ENCODE measurements around the gene ITPR3. TPM values are rescaled to one million over a fixed set of nuclear protein-coding genes. Genes with fewer than 3 reads are reported as not detected.
A peak's percentile ranks its signal among the peaks of the same experiment; 100 is the strongest.

The ITPR3 gene
- total and polyA plus RNA-seq, 2 of the 13 experiments (the other 11 are each of a cell fraction or from before 2014, with no cell fraction given): 3.8 to 21.4 TPM

- TF ChIP-seq ZNF460 (CRISPR knock-in tag; IDR thresholded peaks at IDR 0.05; ENCODE audit: borderline replicate concordance) (no peak; the same call in 1 of the 2 replicates), ZNF343 (CRISPR knock-in tag; IDR thresholded peaks at IDR 0.05) (0 out of 2 replicates have a peak, but pooled peaks have one; percentile 54), FOXA1 (IDR thresholded peaks at IDR 0.05) (no peak), FOXA1 (CRISPR knock-in tag; IDR thresholded peaks at IDR 0.05) (peak; percentile 65; the same call in 1 of the 2 replicates), PCBP2 (optimal IDR thresholded peaks at IDR 0.05; ENCODE audit: low read depth, low read length, poor library complexity, severe bottlenecking) (no peak), TAF15 (IDR thresholded peaks at IDR 0.05; ENCODE audit: low read depth, low read length, poor library complexity, severe bottlenecking) (no peak), ZSCAN12 (CRISPR knock-in tag; IDR thresholded peaks at IDR 0.05) (peak; percentile 54; the same call in 1 of the 2 replicates), ZNF576 (CRISPR knock-in tag; IDR thresholded peaks at IDR 0.05) (0 out of 2 replicates have a peak, but pooled peaks have one; percentile 8), SMAD1 (CRISPR knock-in tag; IDR thresholded peaks at IDR 0.05; ENCODE audit: borderline replicate concordance, low read depth) (peak; percentile 72; the same call in 1 of the 2 replicates), NFYB (CRISPR knock-in tag; IDR thresholded peaks at IDR 0.05) (peak; percentile 85), ZNF660 (CRISPR knock-in tag; IDR thresholded peaks at IDR 0.05; ENCODE audit: borderline replicate concordance, low read depth) (no peak), ELF3 (CRISPR knock-in tag; IDR thresholded peaks at IDR 0.05) (peak; percentile 61; the same call in 1 of the 2 replicates), FOXP1 (IDR thresholded peaks at IDR 0.05) (no peak), FOXP1 (CRISPR knock-in tag; IDR thresholded peaks at IDR 0.05) (no peak), NR3C1 (CRISPR knock-in tag; IDR thresholded peaks at IDR 0.05) (no peak), PBX3 (CRISPR knock-in tag; IDR thresholded peaks at IDR 0.05; ENCODE audit: borderline replicate concordance) (no peak), ZNF510 (CRISPR knock-in tag; IDR thresholded peaks at IDR 0.05; ENCODE audit: low read depth) (no peak), CAMTA2 (CRISPR knock-in tag; IDR thresholded peaks at IDR 0.05; ENCODE audit: borderline replicate concordance) (no peak), ZNF839 (CRISPR knock-in tag; IDR thresholded peaks at IDR 0.05; ENCODE audit: borderline replicate concordance) (no peak), CERS6 (CRISPR knock-in tag; IDR thresholded peaks at IDR 0.05) (no peak), SIX4 (CRISPR knock-in tag; IDR thresholded peaks at IDR 0.05) (no peak), CCAR2 (optimal IDR thresholded peaks at IDR 0.05; ENCODE audit: low read depth, low read length) (no peak), KLF16 (CRISPR knock-in tag; IDR thresholded peaks at IDR 0.05) (peak in 1 of 2 experiments; percentile 74; a peak in 1 of 4 replicates), NFKBIZ (CRISPR knock-in tag; IDR thresholded peaks at IDR 0.05) (0 out of 2 replicates have a peak, but pooled peaks have one; percentile 71), ZBTB37 (CRISPR knock-in tag; IDR thresholded peaks at IDR 0.05) (no peak), MEIS1 (CRISPR knock-in tag; IDR thresholded peaks at IDR 0.05; ENCODE audit: borderline replicate concordance) (peak; percentile 78; the same call in 1 of the 2 replicates), BCL6 (CRISPR knock-in tag; IDR thresholded peaks at IDR 0.05) (no peak), ZKSCAN5 (CRISPR knock-in tag; IDR thresholded peaks at IDR 0.05) (no peak)
These were observed 41.1 kb upstream of the ITPR3 start, which contains the start of gene BAK1 (continued) for GRCh38 chr6:33579828-33580714.

Measured in HepG2 (cell line).